NT2/D1 (cell line): ENCODE data around the gene ENTHD1.

Experiments used
- SUZ12 ChIP-seq: IDR thresholded peaks from 2 replicates; pipeline ENCODE4 v1.6.1; 2011; ENCODE audit not compliant: insufficient read length, insufficient read depth; ENCODE audit errors: extremely low read depth
- ZNF274 ChIP-seq: IDR thresholded peaks from 2 replicates; pipeline ENCODE4 v1.6.1; 2011; ENCODE audit warnings: mild to moderate bottlenecking, low read depth, low read length

- TF ChIP-seq SUZ12: no peak
- TF ChIP-seq ZNF274: no peak
Measured at GRCh38 chr22:39941601-39942000, 48.0 kb upstream of the ENTHD1 start.
